Stomach (tissue), 9 donors: ENCODE measurements around the gene PTBP3. TPM values are rescaled to one million over a fixed set of nuclear protein-coding genes. Genes with fewer than 3 reads are reported as not detected.
"Not testable (repeated sequence)": the region's sequence is repeated elsewhere in the genome, so short reads cannot be mapped to it uniquely, and the experiment has no call there.

Source experiments
- DNase-seq, 2 donors: peaks; one replicate each; pipeline versions ENCODE4 v3.0.0 to v3.0.0-alpha.2; 2013 to 2019
- H3K27ac ChIP-seq, 5 donors: fragments of 200-600 bp in 4 of 5; sonication (generic) in 4 of 5; one replicate each; pipeline ENCODE4 v1.5.1; 2013 to 2019; ENCODE audit warnings: mild to moderate bottlenecking in 1 of 5, moderate library complexity in 1 of 5
- H3K27me3 ChIP-seq, 3 donors: fragments of 200-600 bp; sonication (generic); one replicate each; pipeline ENCODE4 v1.5.1; 2017 to 2019; ENCODE audit warnings: mixed run types in 1 of 3
- H3K36me3 ChIP-seq, 4 donors: fragments of 200-600 bp; sonication (generic); 1 replicate in 3 of 4; 2 replicates in 1 of 4; pipeline ENCODE4 v1.5.1; 2016 to 2019
- H3K4me1 ChIP-seq, 4 donors: fragments of 200-600 bp; sonication (generic); one replicate each; pipeline ENCODE4 v1.5.1; 2016 to 2019
- H3K4me3 ChIP-seq, 4 donors: fragments of 200-600 bp; sonication (generic) in 3 of 4; one replicate each; pipeline ENCODE4 v1.5.1; 2016 to 2019; ENCODE audit warnings: mild to moderate bottlenecking in 1 of 4
- H3K9me3 ChIP-seq, 4 donors: fragments of 200-600 bp; sonication (generic); one replicate each; pipeline ENCODE4 v1.5.1; 2016 to 2019
- CTCF ChIP-seq, 7 experiments: fragments of 450-650 bp in 4 of 7; fragments of 200-600 bp in 3 of 7; sonication (generic) in 3 of 7; IDR thresholded peaks; one replicate each; pipeline ENCODE4 v1.5.1; 2016 to 2019; ENCODE audit warnings: antibody characterized with exemption in 7 of 7, control low read depth in 2 of 7, mild to moderate bottlenecking in 1 of 7
- EP300 ChIP-seq: sonication (generic); formaldehyde crosslinking; IDR thresholded peaks from one replicate; pipeline ENCODE4 v1.6.1; 2017; ENCODE audit warnings: antibody characterized with exemption
- POLR2A ChIP-seq, 4 donors: fragments of 450-650 bp; IDR thresholded peaks; one replicate each; pipeline ENCODE4 v1.6.1; 2016; ENCODE audit warnings: antibody characterized with exemption in 4 of 4, control low read depth in 2 of 4, mild to moderate bottlenecking in 1 of 4, moderate library complexity in 1 of 4
- POLR2AphosphoS5 ChIP-seq, 3 donors: sonication (generic); formaldehyde crosslinking; IDR thresholded peaks; one replicate each; pipeline ENCODE4 v1.6.1; 2016; ENCODE audit warnings: antibody characterized with exemption in 3 of 3
- WGBS, 5 donors: extraction: QIAGEN DNeasy Blood & Tissue Kit in 3 of 5; methylation state at CpG; one replicate each; pipeline versions ENCODE4 v1.1.5 to v1.1.7; 2013 to 2018; 5-methylcytosine and 5-hydroxymethylcytosine counted together
- intact Hi-C: fragments of 100-400 bp; cut with DNase I; formaldehyde crosslinking; loops from one replicate; pipeline ENCODE4 v1.15.1; 2023; ENCODE audit warnings: low total_unique reads
- polyA plus RNA-seq, 3 donors: library from polyadenylated mRNA; stranded (reverse); fragments of 200-250 nt; gene quantifications; one replicate each; pipeline ENCODE4 v1.2.3, GENCODE V29; 2013
- total RNA-seq, 5 donors: library from RNA; depleted of rRNA; stranded (reverse); fragments of >200 nt; gene quantifications; one replicate each; pipeline versions ENCODE4 v1.1.0 to v1.2.3, GENCODE V29; 2014 to 2016
- donor health status: healthy with polysubstance abuse.
- donor health status: Bipolar disorder and iron deficiency.
- donor health status: healthy.

The PTBP3 gene
- total and polyA plus RNA-seq, 8 donors = 11.7 to 90.7 (median 24.1) TPM

GRCh38 chr9:112378328-112379176, 45.1 kb upstream of the PTBP3 start:
- 7 to 13% (median 11%) methylated on average over 27 of the region's 27 CpGs for WGBS, 5 donors
- H3K27me3 ChIP-seq = no peaks in the 10 kb centered on the region
- H3K4me1 ChIP-seq = peaks cover 25 to 58% (median 42%) of the 10 kb centered on the region in 4 donors
- peak in 1 of 2 donors; percentile 45 for DNase-seq
- intact Hi-C loops = no loop called here
- TF ChIP-seq POLR2AphosphoS5 (IDR thresholded peaks at IDR 0.05) (no peak), POLR2A (IDR thresholded peaks at IDR 0.05) (no peak), CTCF (IDR thresholded peaks at IDR 0.05) (no peak), EP300 (no peak)
- H3K9me3 ChIP-seq = no peaks in the 10 kb centered on the region
- peak overlapping the region; percentile 75 to 99 (median 99) for H3K27ac ChIP-seq
- no peaks in the 10 kb centered on the region for H3K36me3 ChIP-seq
- H3K4me3 ChIP-seq = peak overlapping the region; percentile 61 to 83 (median 76)

- no peak for TF ChIP-seq POLR2AphosphoS5 (IDR thresholded peaks at IDR 0.05)
- TF ChIP-seq CTCF (IDR thresholded peaks at IDR 0.05) = no peak
- TF ChIP-seq POLR2A (IDR thresholded peaks at IDR 0.05) = no peak
- TF ChIP-seq EP300 = no peak
- 51 to 72% (median 65%) methylated on average over 1 of the region's 1 CpG for WGBS, 5 donors
- Histone ChIP-seq H3K36me3 (no peaks in the 10 kb centered on the region), H3K9me3 (no peaks in the 10 kb centered on the region), H3K27ac (peak overlapping the region in 3 of 5 donors; percentile 99), H3K27me3 (no peaks in the 10 kb centered on the region), H3K4me1 (peaks cover 23 to 50% (median 37%) of the 10 kb centered on the region in 4 donors), H3K4me3 (peak overlapping the region; percentile 61 to 83 (median 76))
- DNase-seq = no peak
- intact Hi-C loops = no loop called here
Observed at GRCh38 chr9:112377684-112378327, 44.4 kb upstream of the PTBP3 start.

GRCh38 chr9:112377087-112377486, 43.7 kb upstream of the PTBP3 start:
- peak overlapping the region in 2 of 4 donors; percentile 3 to 75 for H3K4me3 ChIP-seq
- H3K9me3 ChIP-seq = no peaks in the 10 kb centered on the region
- H3K27ac ChIP-seq = no peak overlapping the region
- 48 to 60% (median 53%) methylated on average over 2 of the region's 2 CpGs for WGBS, 5 donors
- TF ChIP-seq POLR2AphosphoS5 (IDR thresholded peaks at IDR 0.05) (no peak), POLR2A (IDR thresholded peaks at IDR 0.05) (no peak), CTCF (IDR thresholded peaks at IDR 0.05) (no peak), EP300 (no peak)
- H3K4me1 ChIP-seq = peaks cover 22 to 43% (median 32%) of the 10 kb centered on the region in 4 donors
- H3K36me3 ChIP-seq = no peaks in the 10 kb centered on the region
- no peaks in the 10 kb centered on the region for H3K27me3 ChIP-seq
- intact Hi-C loops = no loop called here
- DNase-seq = no peak

- DNase-seq = no peak
- intact Hi-C loops = no loop called here
- H3K27me3 ChIP-seq = no peaks in the 10 kb centered on the region
- WGBS, 5 donors = 86 to 96% (median 91%) methylated on average over 5 of the region's 5 CpGs
- H3K36me3 ChIP-seq = no peaks in the 10 kb centered on the region
- H3K4me1 ChIP-seq = peaks cover 16 to 26% (median 24%) of the 10 kb centered on the region in 4 donors
- H3K27ac ChIP-seq = no peak overlapping the region
- H3K4me3 ChIP-seq = no peak overlapping the region
- TF ChIP-seq CTCF (IDR thresholded peaks at IDR 0.05) = no peak
- no peak for TF ChIP-seq POLR2A (IDR thresholded peaks at IDR 0.05)
- no peak for TF ChIP-seq POLR2AphosphoS5 (IDR thresholded peaks at IDR 0.05)
- TF ChIP-seq EP300 = no peak
- H3K9me3 ChIP-seq = no peaks in the 10 kb centered on the region
Observed at GRCh38 chr9:112375361-112375760, 41.9 kb upstream of the PTBP3 start.

GRCh38 chr9:112374232-112374631, 40.8 kb upstream of the PTBP3 start:
- H3K36me3 ChIP-seq, H3K27me3 ChIP-seq, H3K4me3 ChIP-seq, H3K27ac ChIP-seq, DNase-seq, intact Hi-C loops, H3K9me3 ChIP-seq: not testable (repeated sequence)
- H3K4me1 ChIP-seq = peaks cover 16 to 26% (median 24%) of the 10 kb centered on the region in 4 donors
- WGBS, 5 donors = 67 to 100% (median 94%) methylated on average over 2 of the region's 2 CpGs

- intact Hi-C loops, H3K27ac ChIP-seq, DNase-seq, H3K27me3 ChIP-seq, H3K4me3 ChIP-seq, H3K9me3 ChIP-seq, H3K36me3 ChIP-seq: not testable (repeated sequence)
- H3K4me1 ChIP-seq = peaks cover 16 to 24% (median 22%) of the 10 kb centered on the region in 4 donors
- 74 to 90% (median 86%) methylated on average over 2 of the region's 2 CpGs for WGBS, 5 donors
Observed at GRCh38 chr9:112373666-112374065, 40.2 kb upstream of the PTBP3 start.
